Stomach (tissue), 19 donors: ENCODE results near the gene FBXL20. TPM values are rescaled to one million over a fixed set of nuclear protein-coding genes. Genes with fewer than 3 reads are reported as not detected.

Source experiments
- DNase-seq, 2 donors: peaks; one replicate each; pipeline versions ENCODE4 v3.0.0 to v3.0.0-alpha.2; 2013 to 2019
- H3K27ac ChIP-seq, 5 donors: fragments of 200-600 bp in 4 of 5; sonication (generic) in 4 of 5; one replicate each; pipeline ENCODE4 v1.5.1; 2013 to 2019; ENCODE audit warnings: mild to moderate bottlenecking in 1 of 5, moderate library complexity in 1 of 5
- H3K27me3 ChIP-seq, 3 donors: fragments of 200-600 bp; sonication (generic); one replicate each; pipeline ENCODE4 v1.5.1; 2017 to 2019; ENCODE audit warnings: mixed run types in 1 of 3
- H3K36me3 ChIP-seq, 4 donors: fragments of 200-600 bp; sonication (generic); 1 replicate in 3 of 4; 2 replicates in 1 of 4; pipeline ENCODE4 v1.5.1; 2016 to 2019
- H3K4me1 ChIP-seq, 4 donors: fragments of 200-600 bp; sonication (generic); one replicate each; pipeline ENCODE4 v1.5.1; 2016 to 2019
- H3K4me3 ChIP-seq, 4 donors: fragments of 200-600 bp; sonication (generic) in 3 of 4; one replicate each; pipeline ENCODE4 v1.5.1; 2016 to 2019; ENCODE audit warnings: mild to moderate bottlenecking in 1 of 4
- H3K9me3 ChIP-seq, 4 donors: fragments of 200-600 bp; sonication (generic); one replicate each; pipeline ENCODE4 v1.5.1; 2016 to 2019
- EP300 ChIP-seq: sonication (generic); formaldehyde crosslinking; IDR thresholded peaks from one replicate; pipeline ENCODE4 v1.6.1; 2017; ENCODE audit warnings: antibody characterized with exemption
- POLR2A ChIP-seq, 4 donors: fragments of 450-650 bp; IDR thresholded peaks; one replicate each; pipeline ENCODE4 v1.6.1; 2016; ENCODE audit warnings: antibody characterized with exemption in 4 of 4, control low read depth in 2 of 4, mild to moderate bottlenecking in 1 of 4, moderate library complexity in 1 of 4
- POLR2AphosphoS5 ChIP-seq, 3 donors: sonication (generic); formaldehyde crosslinking; IDR thresholded peaks; one replicate each; pipeline ENCODE4 v1.6.1; 2016; ENCODE audit warnings: antibody characterized with exemption in 3 of 3
- WGBS, 5 donors: extraction: QIAGEN DNeasy Blood & Tissue Kit in 3 of 5; methylation state at CpG; one replicate each; pipeline versions ENCODE4 v1.1.5 to v1.1.7; 2013 to 2018; 5-methylcytosine and 5-hydroxymethylcytosine counted together
- intact Hi-C: fragments of 100-400 bp; cut with DNase I; formaldehyde crosslinking; loops from one replicate; pipeline ENCODE4 v1.15.1; 2023; ENCODE audit warnings: low total_unique reads
- long read RNA-seq, 10 donors: transcript quantifications; one replicate each; lab custom pipeline, GENCODE V29; 2026
- polyA plus RNA-seq, 3 donors: library from polyadenylated mRNA; stranded (reverse); fragments of 200-250 nt; gene quantifications; one replicate each; pipeline ENCODE4 v1.2.3, GENCODE V29; 2013
- total RNA-seq, 5 donors: library from RNA; depleted of rRNA; stranded (reverse); fragments of >200 nt; gene quantifications; one replicate each; pipeline versions ENCODE4 v1.1.0 to v1.2.3, GENCODE V29; 2014 to 2016
- TF ChIP-seq, protein P1 (sequence below), 7 experiments: fragments of 450-650 bp in 4 of 7; fragments of 200-600 bp in 3 of 7; sonication (generic) in 3 of 7; IDR thresholded peaks; one replicate each; pipeline ENCODE4 v1.5.1; 2016 to 2019; ENCODE audit warnings: antibody characterized with exemption in 7 of 7, control low read depth in 2 of 7, mild to moderate bottlenecking in 1 of 7
- donor health status: healthy with polysubstance abuse.
- donor health status: Bipolar disorder and iron deficiency.
- donor health status: healthy.

The FBXL20 gene
- total RNA-seq = 10 to 100 TPM in 3 of 5 donors, 1 to 10 TPM in 2; 6.7 to 18.4 (median 11.1) TPM
- 1 to 10 TPM; 1.5 to 1.8 (median 1.7) TPM for polyA plus RNA-seq
- long read RNA-seq, donor 1, full-length matches to known transcripts = 1 of 1 reads
- long read RNA-seq, donor 1, partial matches to known transcripts = 0 of 1 reads
- long read RNA-seq, donor 1, other reads (novel, unspliced or antisense) = 0 of 1 reads
- long read RNA-seq, donor 2, full-length matches to known transcripts = 1 of 1 reads
- long read RNA-seq, donor 2, partial matches to known transcripts = 0 of 1 reads
- long read RNA-seq, donor 2, other reads (novel, unspliced or antisense) = 0 of 1 reads
- long read RNA-seq, donor 3, partial matches to known transcripts = 0 of 1 reads
- long read RNA-seq, donor 3, other reads (novel, unspliced or antisense) = 0 of 1 reads
- long read RNA-seq, donor 4 = 0 reads
- long read RNA-seq, donor 5, full-length matches to known transcripts = 1 of 7 reads
- long read RNA-seq, donor 5, partial matches to known transcripts = 6 of 7 reads
- long read RNA-seq, donor 5, other reads (novel, unspliced or antisense) = 0 of 7 reads
- long read RNA-seq, donor 6, full-length matches to known transcripts = 1 of 1 reads
- long read RNA-seq, donor 6, partial matches to known transcripts = 0 of 1 reads
- long read RNA-seq, donor 6, other reads (novel, unspliced or antisense) = 0 of 1 reads
- long read RNA-seq, donor 7 = 0 reads
- long read RNA-seq, donor 8, partial matches to known transcripts = 8 of 9 reads
- long read RNA-seq, donor 8, other reads (novel, unspliced or antisense) = 0 of 9 reads
- long read RNA-seq, donor 9, partial matches to known transcripts = 0 of 1 reads
- long read RNA-seq, donor 9, other reads (novel, unspliced or antisense) = 0 of 1 reads
- long read RNA-seq, donor 10 = 0 reads

- H3K4me1 ChIP-seq = peaks cover 12 to 49% (median 37%) of the 10 kb centered on the region in 4 donors
- peak; percentile 96 to 98 for DNase-seq
- no peaks in the 10 kb centered on the region for H3K27me3 ChIP-seq
- H3K27ac ChIP-seq = peak within 1 kb of the TSS; percentile 88 to 93 (median 92)
- H3K4me3 ChIP-seq = peak within 1 kb of the TSS; percentile 90 to 100 (median 98)
- WGBS, 5 donors = 0% methylated on average over 39 to 86 of the region's 86 CpGs; no CpG with 5 or more reads in 1 of the 5 donors
- peaks cover 0 to 23% (median 17%) of the 10 kb centered on the region in 4 donors for H3K36me3 ChIP-seq
- intact Hi-C loops = no loop called here
- TF ChIP-seq POLR2AphosphoS5 (IDR thresholded peaks at IDR 0.05) = peak; percentile 69 to 92 (median 78)
- TF ChIP-seq, protein P1, sequence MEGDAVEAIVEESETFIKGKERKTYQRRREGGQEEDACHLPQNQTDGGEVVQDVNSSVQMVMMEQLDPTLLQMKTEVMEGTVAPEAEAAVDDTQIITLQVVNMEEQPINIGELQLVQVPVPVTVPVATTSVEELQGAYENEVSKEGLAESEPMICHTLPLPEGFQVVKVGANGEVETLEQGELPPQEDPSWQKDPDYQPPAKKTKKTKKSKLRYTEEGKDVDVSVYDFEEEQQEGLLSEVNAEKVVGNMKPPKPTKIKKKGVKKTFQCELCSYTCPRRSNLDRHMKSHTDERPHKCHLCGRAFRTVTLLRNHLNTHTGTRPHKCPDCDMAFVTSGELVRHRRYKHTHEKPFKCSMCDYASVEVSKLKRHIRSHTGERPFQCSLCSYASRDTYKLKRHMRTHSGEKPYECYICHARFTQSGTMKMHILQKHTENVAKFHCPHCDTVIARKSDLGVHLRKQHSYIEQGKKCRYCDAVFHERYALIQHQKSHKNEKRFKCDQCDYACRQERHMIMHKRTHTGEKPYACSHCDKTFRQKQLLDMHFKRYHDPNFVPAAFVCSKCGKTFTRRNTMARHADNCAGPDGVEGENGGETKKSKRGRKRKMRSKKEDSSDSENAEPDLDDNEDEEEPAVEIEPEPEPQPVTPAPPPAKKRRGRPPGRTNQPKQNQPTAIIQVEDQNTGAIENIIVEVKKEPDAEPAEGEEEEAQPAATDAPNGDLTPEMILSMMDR (IDR thresholded peaks at IDR 0.05) = no peak
- peak in 1 of 4 donors; percentile 40 for TF ChIP-seq POLR2A (IDR thresholded peaks at IDR 0.05)
- TF ChIP-seq EP300 = no peak
- no peaks in the 10 kb centered on the region for H3K9me3 ChIP-seq
Measured at GRCh38 chr17:39401412-39402243, at the start of gene FBXL20. Gene FBXL20 (minus strand): TSS chr17:39401626. CDS start chr17:39401402, 224 bp downstream.

- Histone ChIP-seq H3K27me3 (no peaks in the 10 kb centered on the region), H3K27ac (peak within 1 kb of the TSS; percentile 81 to 90 (median 86)), H3K4me3 (peak within 1 kb of the TSS; percentile 71 to 94 (median 81)), H3K4me1 (peaks cover 11 to 28% (median 26%) of the 10 kb centered on the region in 4 donors), H3K36me3 (peaks cover 10 to 27% (median 25%) of the 10 kb centered on the region in 4 donors), H3K9me3 (no peaks in the 10 kb centered on the region)
- intact Hi-C loops = no loop called here
- TF ChIP-seq POLR2A (IDR thresholded peaks at IDR 0.05) (peak in 1 of 4 donors; percentile 18), POLR2AphosphoS5 (IDR thresholded peaks at IDR 0.05) (peak; percentile 48 to 86 (median 60)), EP300 (no peak)
- TF ChIP-seq, protein P1 (IDR thresholded peaks at IDR 0.05) = no peak
- WGBS, 5 donors = 0 to 1% (median 1%) methylated on average over 33 to 37 of the region's 37 CpGs
- peak; percentile 96 to 99 for DNase-seq
Measured at GRCh38 chr17:39450847-39451581, 49.6 kb upstream of the FBXL20 start, which contains the start of gene MED1. Gene MED1 (minus strand): TSS chr17:39451263. CDS start chr17:39451062, 201 bp downstream.

DNA sequence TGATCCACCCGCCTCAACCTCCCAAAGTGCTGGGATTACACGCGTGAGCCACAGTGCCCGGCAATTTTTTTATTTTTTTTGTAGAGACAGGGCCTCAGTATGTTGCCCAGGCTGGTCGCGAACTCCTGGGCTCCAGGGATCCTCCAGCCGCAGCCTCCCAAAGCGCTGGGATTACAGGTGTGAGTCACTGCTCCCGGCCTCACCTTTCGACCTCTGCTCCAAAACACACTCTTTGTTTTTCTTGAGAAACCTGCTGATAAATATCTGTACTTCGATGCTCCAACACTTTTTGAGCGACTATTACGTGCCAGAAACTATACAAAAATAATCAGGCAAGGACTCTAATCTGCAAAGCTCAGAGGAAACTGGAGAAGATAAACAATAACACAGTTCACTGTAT lies 48.6 kb upstream of the FBXL20 start:
- no peaks in the 10 kb centered on the region for H3K9me3 ChIP-seq
- H3K4me1 ChIP-seq = peaks cover 11 to 28% (median 26%) of the 10 kb centered on the region in 4 donors
- TF ChIP-seq EP300 = no peak
- no peak for TF ChIP-seq POLR2A (IDR thresholded peaks at IDR 0.05)
- intact Hi-C loops = no loop called here
- no peaks in the 10 kb centered on the region for H3K27me3 ChIP-seq
- H3K4me3 ChIP-seq = peak overlapping the region; percentile 71 to 94 (median 81)
- WGBS, 5 donors = 64 to 74% (median 71%) methylated on average over 13 of the region's 13 CpGs
- peaks cover 19 to 36% (median 35%) of the 10 kb centered on the region in 4 donors for H3K36me3 ChIP-seq
- peak in 1 of 2 donors; percentile 9 for DNase-seq
- peak overlapping the region in 2 of 5 donors; percentile 86 to 90 for H3K27ac ChIP-seq

- TF ChIP-seq POLR2AphosphoS5 (IDR thresholded peaks at IDR 0.05) (no peak), EP300 (no peak), POLR2A (IDR thresholded peaks at IDR 0.05) (no peak)
- TF ChIP-seq, protein P1 (IDR thresholded peaks at IDR 0.05) = no peak
- Histone ChIP-seq H3K27me3 (no peaks in the 10 kb centered on the region), H3K4me3 (no peak overlapping the region), H3K36me3 (peaks cover 40 to 61% (median 60%) of the 10 kb centered on the region in 4 donors), H3K27ac (no peak overlapping the region), H3K4me1 (peaks cover 11 to 28% (median 26%) of the 10 kb centered on the region in 4 donors), H3K9me3 (no peaks in the 10 kb centered on the region)
- no peak for DNase-seq
- intact Hi-C loops = no loop called here
- WGBS, 5 donors = 80 to 92% (median 90%) methylated on average over 5 of the region's 5 CpGs
Measured at GRCh38 chr17:39447561-39447960, 46.1 kb upstream of the FBXL20 start.
